Liver (tissue), 9 donors: ENCODE data around the gene TBCD. TPM values are rescaled to one million over a fixed set of nuclear protein-coding genes. Genes with fewer than 3 reads are reported as not detected.

Experiments
- DNase-seq: peaks from one replicate; pipeline ENCODE4 v3.0.0-alpha.2; 2017; ENCODE audit warnings: low spot score
- H3K27ac ChIP-seq, 2 donors: one replicate each; pipeline ENCODE4 v1.7.0; 2013; ENCODE audit warnings: inconsistent platforms in 2 of 2, low read length in 2 of 2, control low read depth in 1 of 2, low read depth in 1 of 2, mild to moderate bottlenecking in 1 of 2
- H3K27me3 ChIP-seq, 4 donors: one replicate each; pipeline versions ENCODE4 v1.6.1 to v1.7.0; 2013; ENCODE audit warnings: low read length in 3 of 4, inconsistent platforms in 1 of 4, mild to moderate bottlenecking in 1 of 4, moderate library complexity in 1 of 4; ENCODE audit not compliant: control insufficient read depth in 4 of 4, insufficient read depth in 4 of 4
- H3K36me3 ChIP-seq, 4 donors: one replicate each; pipeline versions ENCODE4 v1.6.1 to v1.7.0; 2013; ENCODE audit warnings: low read length in 3 of 4, mild to moderate bottlenecking in 3 of 4, low read depth in 1 of 4, moderate library complexity in 1 of 4; ENCODE audit not compliant: control insufficient read depth in 4 of 4, insufficient read depth in 3 of 4
- H3K4me1 ChIP-seq, 4 donors: one replicate each; pipeline versions ENCODE4 v1.6.1 to v1.7.0; 2013; ENCODE audit warnings: low read length in 3 of 4, mild to moderate bottlenecking in 3 of 4, moderate library complexity in 1 of 4; ENCODE audit not compliant: control insufficient read depth in 4 of 4, insufficient read depth in 4 of 4
- H3K4me3 ChIP-seq, 3 donors: one replicate each; pipeline versions ENCODE4 v1.6.1 to v1.7.0; 2013; ENCODE audit warnings: low read length in 3 of 3, control low read depth in 1 of 3, low read depth in 1 of 3, mild to moderate bottlenecking in 1 of 3
- H3K9ac ChIP-seq, 2 donors: one replicate each; pipeline ENCODE4 v1.7.0; 2013; ENCODE audit warnings: low read length in 2 of 2, mild to moderate bottlenecking in 2 of 2, moderate library complexity in 2 of 2, control low read depth in 1 of 2, low read depth in 1 of 2
- H3K9me3 ChIP-seq, 4 donors: one replicate each; pipeline versions ENCODE4 v1.6.1 to v1.7.0; 2013; ENCODE audit warnings: low read length in 3 of 4; ENCODE audit not compliant: control insufficient read depth in 4 of 4
- EGR1 ChIP-seq, 2 donors: IDR thresholded peaks; 2 replicates each; pipeline ENCODE4 v1.6.1; 2016 to 2018; ENCODE audit warnings: antibody characterized with exemption in 2 of 2, low read depth in 2 of 2
- FOXA1 ChIP-seq: IDR thresholded peaks from 2 replicates; pipeline ENCODE4 v1.6.1; 2016; ENCODE audit warnings: antibody characterized with exemption
- FOXA2 ChIP-seq: IDR thresholded peaks from 2 replicates; pipeline ENCODE4 v1.6.1; 2016; ENCODE audit warnings: antibody characterized with exemption
- HNF4G ChIP-seq: IDR thresholded peaks from 2 replicates; pipeline ENCODE4 v1.6.1; 2016; ENCODE audit warnings: antibody characterized with exemption
- JUND ChIP-seq, 2 donors: IDR thresholded peaks; 2 replicates each; pipeline ENCODE4 v1.6.1; 2016; ENCODE audit warnings: antibody characterized with exemption in 2 of 2
- NR2F2 ChIP-seq: IDR thresholded peaks from 2 replicates; pipeline ENCODE4 v1.6.1; 2016; ENCODE audit warnings: antibody characterized with exemption
- RAD21 ChIP-seq, 2 donors: IDR thresholded peaks; 2 replicates each; pipeline ENCODE4 v1.6.1; 2016; ENCODE audit warnings: antibody characterized with exemption in 2 of 2, mild to moderate bottlenecking in 2 of 2
- RXRA ChIP-seq, 2 donors: IDR thresholded peaks; 2 replicates each; pipeline ENCODE4 v1.6.1; 2017 to 2018; ENCODE audit warnings: antibody characterized with exemption in 2 of 2, mild to moderate bottlenecking in 1 of 2
- YY1 ChIP-seq: IDR thresholded peaks from 2 replicates; pipeline ENCODE4 v1.6.1; 2016; ENCODE audit warnings: antibody characterized with exemption, mild to moderate bottlenecking
- WGBS: extraction: QIAGEN DNeasy Blood & Tissue Kit; methylation state at CpG from one replicate; pipeline ENCODE4 v1.1.7; 2013; 5-methylcytosine and 5-hydroxymethylcytosine counted together
- polyA plus RNA-seq, 2 donors: library from polyadenylated mRNA; stranded (reverse) in 1 of 2; unstranded in 1 of 2; fragments of 200-250 nt in 1 of 2; fragments of >200 nt in 1 of 2; fragmentation: Nextera tagmentation in 1 of 2; extraction: Ambion mirVana in 1 of 2; gene quantifications; one replicate each; pipeline versions ENCODE4 v1.2.1 to v1.2.3, GENCODE V29; 2013 to 2015
- total RNA-seq, 2 donors: library from RNA; depleted of rRNA; stranded (reverse); fragments of >200 nt; gene quantifications; one replicate each; pipeline ENCODE4 v1.2.3, GENCODE V29; 2014
- TF ChIP-seq, protein P1 (sequence below): IDR thresholded peaks from 2 replicates; pipeline ENCODE4 v1.6.1; 2016; ENCODE audit warnings: antibody characterized with exemption, mild to moderate bottlenecking
- TF ChIP-seq, protein P2 (sequence below): fragments of 150-350 bp; IDR thresholded peaks from 2 replicates; pipeline ENCODE4 v1.5.1; 2017; ENCODE audit warnings: improper control_type of control experiment, low read depth, low read length; ENCODE audit not compliant: missing input control
- TF ChIP-seq, protein P3 (sequence below): IDR thresholded peaks from 2 replicates; pipeline ENCODE4 v1.6.1; 2016; ENCODE audit warnings: antibody characterized with exemption
- donor health status: healthy.
- donor health status: healthy.
- donor health status: healthy.
- donor health status: healthy.
- donor health status: healthy.

TBCD gene
- total and polyA plus RNA-seq, 4 donors: 29.8 to 42.2 (median 33.0) TPM

DNA sequence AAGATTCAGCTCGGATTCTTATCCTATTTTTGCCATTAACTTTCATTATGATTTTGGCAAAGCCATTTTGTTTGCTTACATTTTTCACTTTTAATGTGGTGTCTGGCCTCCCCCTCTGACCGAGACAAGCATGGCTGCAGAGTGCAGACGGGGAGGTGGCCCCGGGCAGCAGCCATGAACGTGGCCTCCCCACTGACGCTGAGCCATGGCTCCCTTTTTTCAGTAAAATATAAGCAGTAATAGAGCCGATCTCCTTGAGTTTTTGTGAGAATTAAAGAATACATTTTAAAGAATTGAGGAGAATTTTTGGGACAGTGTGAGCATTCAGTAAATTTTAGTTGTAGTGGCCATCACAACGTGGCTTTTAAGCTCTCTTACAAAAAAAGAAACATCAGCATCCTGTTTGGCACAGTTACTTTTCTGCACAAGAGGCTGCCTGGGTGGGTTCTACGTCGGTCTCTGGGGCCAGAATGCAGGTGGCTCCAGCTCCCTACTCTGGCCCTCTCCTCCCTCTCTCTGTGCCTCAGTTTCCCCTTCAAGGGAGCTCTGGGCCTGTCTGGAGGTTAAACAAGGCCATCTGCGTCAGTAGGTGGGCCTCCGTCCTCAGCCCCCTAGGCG is 156.8 kb downstream of the TBCD start:
- H3K9me3 ChIP-seq: no peaks in the 10 kb centered on the region
- no peak overlapping the region for H3K27ac ChIP-seq
- H3K4me1 ChIP-seq: no peaks in the 10 kb centered on the region
- H3K4me3 ChIP-seq: no peak overlapping the region
- no peak for DNase-seq
- 87% methylated on average over 13 of the region's 13 CpGs for WGBS
- H3K9ac ChIP-seq: no peak overlapping the region
- no peak for TF ChIP-seq RXRA (IDR thresholded peaks at IDR 0.05)
- TF ChIP-seq HNF4G: no peak
- TF ChIP-seq, protein P1, sequence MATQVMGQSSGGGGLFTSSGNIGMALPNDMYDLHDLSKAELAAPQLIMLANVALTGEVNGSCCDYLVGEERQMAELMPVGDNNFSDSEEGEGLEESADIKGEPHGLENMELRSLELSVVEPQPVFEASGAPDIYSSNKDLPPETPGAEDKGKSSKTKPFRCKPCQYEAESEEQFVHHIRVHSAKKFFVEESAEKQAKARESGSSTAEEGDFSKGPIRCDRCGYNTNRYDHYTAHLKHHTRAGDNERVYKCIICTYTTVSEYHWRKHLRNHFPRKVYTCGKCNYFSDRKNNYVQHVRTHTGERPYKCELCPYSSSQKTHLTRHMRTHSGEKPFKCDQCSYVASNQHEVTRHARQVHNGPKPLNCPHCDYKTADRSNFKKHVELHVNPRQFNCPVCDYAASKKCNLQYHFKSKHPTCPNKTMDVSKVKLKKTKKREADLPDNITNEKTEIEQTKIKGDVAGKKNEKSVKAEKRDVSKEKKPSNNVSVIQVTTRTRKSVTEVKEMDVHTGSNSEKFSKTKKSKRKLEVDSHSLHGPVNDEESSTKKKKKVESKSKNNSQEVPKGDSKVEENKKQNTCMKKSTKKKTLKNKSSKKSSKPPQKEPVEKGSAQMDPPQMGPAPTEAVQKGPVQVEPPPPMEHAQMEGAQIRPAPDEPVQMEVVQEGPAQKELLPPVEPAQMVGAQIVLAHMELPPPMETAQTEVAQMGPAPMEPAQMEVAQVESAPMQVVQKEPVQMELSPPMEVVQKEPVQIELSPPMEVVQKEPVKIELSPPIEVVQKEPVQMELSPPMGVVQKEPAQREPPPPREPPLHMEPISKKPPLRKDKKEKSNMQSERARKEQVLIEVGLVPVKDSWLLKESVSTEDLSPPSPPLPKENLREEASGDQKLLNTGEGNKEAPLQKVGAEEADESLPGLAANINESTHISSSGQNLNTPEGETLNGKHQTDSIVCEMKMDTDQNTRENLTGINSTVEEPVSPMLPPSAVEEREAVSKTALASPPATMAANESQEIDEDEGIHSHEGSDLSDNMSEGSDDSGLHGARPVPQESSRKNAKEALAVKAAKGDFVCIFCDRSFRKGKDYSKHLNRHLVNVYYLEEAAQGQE: no peak
- TF ChIP-seq, protein P2, sequence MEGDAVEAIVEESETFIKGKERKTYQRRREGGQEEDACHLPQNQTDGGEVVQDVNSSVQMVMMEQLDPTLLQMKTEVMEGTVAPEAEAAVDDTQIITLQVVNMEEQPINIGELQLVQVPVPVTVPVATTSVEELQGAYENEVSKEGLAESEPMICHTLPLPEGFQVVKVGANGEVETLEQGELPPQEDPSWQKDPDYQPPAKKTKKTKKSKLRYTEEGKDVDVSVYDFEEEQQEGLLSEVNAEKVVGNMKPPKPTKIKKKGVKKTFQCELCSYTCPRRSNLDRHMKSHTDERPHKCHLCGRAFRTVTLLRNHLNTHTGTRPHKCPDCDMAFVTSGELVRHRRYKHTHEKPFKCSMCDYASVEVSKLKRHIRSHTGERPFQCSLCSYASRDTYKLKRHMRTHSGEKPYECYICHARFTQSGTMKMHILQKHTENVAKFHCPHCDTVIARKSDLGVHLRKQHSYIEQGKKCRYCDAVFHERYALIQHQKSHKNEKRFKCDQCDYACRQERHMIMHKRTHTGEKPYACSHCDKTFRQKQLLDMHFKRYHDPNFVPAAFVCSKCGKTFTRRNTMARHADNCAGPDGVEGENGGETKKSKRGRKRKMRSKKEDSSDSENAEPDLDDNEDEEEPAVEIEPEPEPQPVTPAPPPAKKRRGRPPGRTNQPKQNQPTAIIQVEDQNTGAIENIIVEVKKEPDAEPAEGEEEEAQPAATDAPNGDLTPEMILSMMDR: no peak
- TF ChIP-seq, protein P3, sequence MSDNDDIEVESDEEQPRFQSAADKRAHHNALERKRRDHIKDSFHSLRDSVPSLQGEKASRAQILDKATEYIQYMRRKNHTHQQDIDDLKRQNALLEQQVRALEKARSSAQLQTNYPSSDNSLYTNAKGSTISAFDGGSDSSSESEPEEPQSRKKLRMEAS: no peak
- TF ChIP-seq YY1: no peak
- no peak for TF ChIP-seq JUND (IDR thresholded peaks at IDR 0.05)
- H3K27me3 ChIP-seq: no peaks in the 10 kb centered on the region
- peaks cover 3 to 20% (median 4%) of the 10 kb centered on the region in 4 donors for H3K36me3 ChIP-seq

DNA sequence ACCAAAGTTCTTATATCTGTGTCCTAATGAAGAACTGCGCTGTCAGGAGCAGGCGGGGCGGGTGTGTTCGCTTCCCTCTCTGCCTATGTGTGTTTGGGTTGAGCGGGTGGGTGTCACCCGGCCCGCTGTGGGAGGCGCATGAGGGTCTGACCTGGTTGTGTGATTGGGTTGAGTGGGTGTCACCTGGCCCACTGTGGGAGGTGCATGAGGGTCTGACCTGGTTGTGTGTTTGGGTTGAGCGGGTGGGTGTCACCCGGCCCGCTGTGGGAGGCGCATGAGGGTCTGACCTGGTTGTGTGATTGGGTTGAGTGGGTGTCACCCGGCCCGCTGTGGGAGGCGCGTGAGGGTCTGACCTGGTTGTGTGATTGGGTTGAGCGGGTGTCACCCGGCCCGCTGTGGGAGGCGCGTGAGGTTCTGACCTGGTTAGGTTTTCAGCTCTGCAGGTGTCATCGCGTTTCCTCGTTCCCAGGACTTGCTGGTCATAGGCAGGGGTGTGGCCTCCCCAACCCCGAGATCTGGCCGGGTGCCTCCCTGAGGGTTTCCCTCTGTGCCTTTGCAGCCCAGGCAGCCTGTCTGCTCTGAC is 157.5 kb downstream of the TBCD start:
- no peaks in the 10 kb centered on the region for H3K9me3 ChIP-seq

More for the DNA sequence above, 157.5 kb downstream of the TBCD start:
- H3K36me3 ChIP-seq: peaks cover 1 to 16% (median 4%) of the 10 kb centered on the region in 4 donors
- no peak overlapping the region for H3K27ac ChIP-seq
- H3K9ac ChIP-seq: no peak overlapping the region
- TF ChIP-seq EGR1 (IDR thresholded peaks at IDR 0.05; ENCODE audit: low read depth in 2 of 2): no peak
- no peak for TF ChIP-seq RAD21 (IDR thresholded peaks at IDR 0.05)
- TF ChIP-seq, protein P3: no peak
- TF ChIP-seq HNF4G: no peak
- TF ChIP-seq FOXA2: no peak
- TF ChIP-seq, protein P1: no peak
- TF ChIP-seq NR2F2: no peak
- no peak for TF ChIP-seq FOXA1
- TF ChIP-seq, protein P2: no peak
- no peaks in the 10 kb centered on the region for H3K4me1 ChIP-seq
- 93% methylated on average over 26 of the region's 26 CpGs for WGBS
- H3K4me3 ChIP-seq: no peak overlapping the region
- no peak for DNase-seq
- H3K27me3 ChIP-seq: no peaks in the 10 kb centered on the region
